WTC11 (cell line): Measurements from ENCODE around the gene EYS. TPM values are rescaled to one million over a fixed set of nuclear protein-coding genes. Genes with fewer than 3 reads are reported as not detected.

ENCODE experiments used
- ATAC-seq: fragments of 200-7000 bp; cut with Tn5 transposase; 2 replicates; pipeline ENCODE4 v1.10.0; 2021; ENCODE audit warnings: mild to moderate bottlenecking, moderate library complexity
- CTCF ChIA-PET: fragments of 300-600 bp; sonication (Branson Sonifier 250); formaldehyde crosslinking; loops from one replicate; lab custom pipeline; 2021; ENCODE audit warnings: antibody characterized with exemption; lab: Charles Lee
- POLR2A ChIA-PET: fragments of 350-600 bp; sonication (Branson Sonifier 250); formaldehyde crosslinking; loops from one replicate; lab custom pipeline; 2021; ENCODE audit warnings: antibody characterized with exemption; lab: Charles Lee
- DNase-seq: peaks from one replicate; pipeline ENCODE4 v3.0.0; 2021; ENCODE audit warnings: low spot score
- H3K27ac Mint-ChIP-seq: 2 replicates; pipeline ENCODE4 v1.8.0; 2021; ENCODE audit warnings: mixed read lengths
- H3K27me3 Mint-ChIP-seq: 2 replicates; pipeline ENCODE4 v1.8.0; 2021; ENCODE audit warnings: low read depth, mild to moderate bottlenecking, moderate library complexity, mixed read lengths
- H3K36me3 Mint-ChIP-seq: 2 replicates; pipeline ENCODE4 v1.8.0; 2021; ENCODE audit warnings: mixed read lengths
- H3K4me1 Mint-ChIP-seq: 2 replicates; pipeline ENCODE4 v1.8.0; 2022; ENCODE audit warnings: mixed read lengths
- H3K4me3 Mint-ChIP-seq: 2 replicates; pipeline ENCODE4 v1.8.0; 2021; ENCODE audit warnings: mild to moderate bottlenecking, moderate library complexity, mixed read lengths
- H3K9me3 Mint-ChIP-seq: 2 replicates; pipeline ENCODE4 v1.8.0; 2021; ENCODE audit warnings: mixed read lengths
- AR ChIP-seq: fragments of 250-450 bp; sonication (Bioruptor Pico); IDR thresholded peaks from 2 replicates; pipeline ENCODE4 v1.9.0; 2021; ENCODE audit warnings: mild to moderate bottlenecking
- ATF6 ChIP-seq: sonication (generic); formaldehyde crosslinking; IDR thresholded peaks from 2 replicates; pipeline ENCODE4 v1.8.1; 2023; ENCODE audit warnings: mild to moderate bottlenecking, missing genetic modification reagents
- CBFB ChIP-seq: sonication (generic); formaldehyde crosslinking; IDR thresholded peaks from 2 replicates; pipeline ENCODE4 v1.8.1; 2022; ENCODE audit warnings: mild to moderate bottlenecking, low read depth, missing genetic modification reagents
- CTCF ChIP-seq: fragments of 200-600 bp; IDR thresholded peaks from 2 replicates; pipeline ENCODE4 v1.8.0; 2022; ENCODE audit warnings: antibody characterized with exemption
- E2F4 ChIP-seq: sonication (generic); formaldehyde crosslinking; IDR thresholded peaks from 2 replicates; pipeline ENCODE4 v1.8.1; 2022; ENCODE audit warnings: low read depth, mild to moderate bottlenecking, moderate library complexity, missing genetic modification reagents, borderline replicate concordance
- KAT7 ChIP-seq: sonication (generic); formaldehyde crosslinking; IDR thresholded peaks from 2 replicates; pipeline ENCODE4 v1.8.1; 2023; ENCODE audit warnings: missing genetic modification reagents, mild to moderate bottlenecking, borderline replicate concordance
- MLX ChIP-seq: sonication (generic); formaldehyde crosslinking; IDR thresholded peaks from 2 replicates; pipeline ENCODE4 v1.8.1; 2023; ENCODE audit warnings: mild to moderate bottlenecking, missing genetic modification reagents, moderate library complexity
- TCF7 ChIP-seq: sonication (generic); formaldehyde crosslinking; IDR thresholded peaks from 2 replicates; pipeline ENCODE4 v1.8.0; 2022; ENCODE audit warnings: mild to moderate bottlenecking, low read depth, missing genetic modification reagents, moderate library complexity
- TEAD1 ChIP-seq: sonication (generic); formaldehyde crosslinking; IDR thresholded peaks from 2 replicates; pipeline ENCODE4 v1.8.0; 2022; ENCODE audit warnings: mild to moderate bottlenecking, missing genetic modification reagents
- TEAD4 ChIP-seq: sonication (generic); formaldehyde crosslinking; IDR thresholded peaks from 2 replicates; pipeline ENCODE4 v1.8.0; 2022; ENCODE audit warnings: mild to moderate bottlenecking, missing genetic modification reagents
- ZNF121 ChIP-seq: sonication (generic); formaldehyde crosslinking; IDR thresholded peaks from 2 replicates; pipeline ENCODE4 v1.8.0; 2023; ENCODE audit warnings: missing genetic modification reagents
- ZNF219 ChIP-seq: sonication (generic); formaldehyde crosslinking; IDR thresholded peaks from 2 replicates; pipeline ENCODE4 v1.8.0; 2023; ENCODE audit warnings: missing genetic modification reagents, mild to moderate bottlenecking, borderline replicate concordance
- ZNF317 ChIP-seq: sonication (generic); formaldehyde crosslinking; IDR thresholded peaks from 2 replicates; pipeline ENCODE4 v1.8.1; 2023; ENCODE audit warnings: low read depth, mild to moderate bottlenecking, moderate library complexity, missing genetic modification reagents, borderline replicate concordance
- ZNF423 ChIP-seq: fragments of 250-450 bp; sonication (Bioruptor Pico); IDR thresholded peaks from 2 replicates; pipeline ENCODE4 v2.1.2; 2022; ENCODE audit warnings: mild to moderate bottlenecking, moderate library complexity
- ZNF512 ChIP-seq: sonication (generic); formaldehyde crosslinking; IDR thresholded peaks from 2 replicates; pipeline ENCODE4 v1.8.1; 2022; ENCODE audit warnings: missing genetic modification reagents, borderline replicate concordance
- total RNA-seq: library from RNA; stranded (reverse); gene quantifications from 3 replicates; pipeline ENCODE4 v1.2.3, GENCODE V29; 2021

Gene EYS
- total RNA-seq, 1 experiment from 2014 or later: not detected

GRCh38 chr6:63929111-63929510 lies 1777.9 kb downstream of the EYS start:
- Mint-ChIP-seq H3K4me1 (no peaks in the 10 kb centered on the region), H3K27ac (no peak overlapping the region), H3K4me3 (no peak overlapping the region), H3K36me3 (no peaks in the 10 kb centered on the region), H3K9me3 (peaks cover 7% of the 10 kb centered on the region), H3K27me3 (no peaks in the 10 kb centered on the region; the same call in 1 of the 2 replicates)
- no peak for DNase-seq
- POLR2A ChIA-PET: no interaction called here
- TF ChIP-seq AR (CRISPR knock-in tag): no peak
- no peak for TF ChIP-seq ZNF512 (CRISPR knock-in tag)
- TF ChIP-seq TEAD4 (CRISPR knock-in tag): no peak
- TF ChIP-seq CBFB: no peak
- no peak for TF ChIP-seq ZNF219 (CRISPR knock-in tag)
- no peak for TF ChIP-seq TEAD1 (CRISPR knock-in tag)
- TF ChIP-seq ZNF423 (CRISPR knock-in tag): no peak
- TF ChIP-seq TCF7 (CRISPR knock-in tag): no peak
- TF ChIP-seq CTCF: no peak
- CTCF ChIA-PET: no interaction called here
- ATAC-seq: no peak

GRCh38 chr6:63928613-63929012 lies 1778.4 kb downstream of the EYS start:
- Mint-ChIP-seq H3K27me3 (no peaks in the 10 kb centered on the region), H3K4me1 (no peaks in the 10 kb centered on the region), H3K36me3 (no peaks in the 10 kb centered on the region), H3K27ac (no peak overlapping the region), H3K9me3 (peaks cover 3% of the 10 kb centered on the region), H3K4me3 (no peak overlapping the region)
- DNase-seq (no peak), ATAC-seq (no peak)
- CTCF ChIA-PET: no interaction called here
- POLR2A ChIA-PET: no interaction called here
- TF ChIP-seq E2F4 (CRISPR knock-in tag): no peak
- no peak for TF ChIP-seq ATF6
- no peak for TF ChIP-seq CTCF
- TF ChIP-seq ZNF121 (CRISPR knock-in tag): no peak
- no peak for TF ChIP-seq ZNF317 (CRISPR knock-in tag)
- no peak for TF ChIP-seq CBFB
- no peak for TF ChIP-seq MLX
- TF ChIP-seq KAT7 (CRISPR knock-in tag): no peak
- TF ChIP-seq TCF7 (CRISPR knock-in tag): no peak
